Measurements from ENCODE around the gene GNAI1.

GRCh38 chr7:80151274-80151665 lies 16.6 kb downstream of the GNAI1 start:
- TF ChIP-seq CTCF (conservative IDR thresholded peaks at IDR 0.05 in 1 of 2, IDR thresholded peaks at IDR 0.05 in 1 of 2; ENCODE audit: extremely low read depth in 1 of 2, insufficient read depth in 1 of 2, low read depth in 1 of 2, low read length in 2 of 2) (peak; percentile 1 to 17), EZH2 (IDR thresholded peaks at IDR 0.05; ENCODE audit: borderline replicate concordance, low read length) (no peak)

Measured in mammary epithelial cell (primary cell).